Measurements from ENCODE around the gene ELAC2. TPM values are rescaled to one million over a fixed set of nuclear protein-coding genes. Genes with fewer than 3 reads are reported as not detected.

ELAC2 gene
- polyA plus RNA-seq, 3 donors: 24.2 to 39.6 (median 26.0) TPM

DNA sequence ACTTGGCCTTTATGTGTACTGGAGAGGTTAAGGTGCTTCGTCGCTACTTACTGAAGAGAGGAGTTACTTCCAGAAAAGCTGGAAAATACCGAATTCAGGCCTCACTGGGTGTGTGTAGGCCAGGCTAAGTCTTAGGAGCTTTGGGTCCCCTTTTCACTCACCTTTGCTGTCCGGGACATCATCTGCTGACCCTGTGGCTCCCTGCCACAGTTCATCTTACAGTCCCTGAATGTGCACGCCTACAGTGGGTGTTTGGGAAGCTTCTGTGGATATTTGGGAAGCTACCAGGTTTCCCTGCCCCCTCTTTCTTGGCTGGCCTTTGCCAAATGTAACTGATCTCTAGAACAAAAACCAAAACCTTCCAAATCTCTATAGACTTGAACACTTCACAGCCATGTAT, 51.4 kb downstream of the ELAC2 start:
- no CpG with 5 or more reads among the region's 5 CpGs for WGBS (ENCODE audit: insufficient coverage)
- H3K27me3 Mint-ChIP-seq (ENCODE audit: low read depth in 3 of 3): peaks cover 0 to 5% (median 0%) of the 10 kb centered on the region in 3 donors
- Histone ChIP-seq H3K79me2 (ENCODE audit: insufficient read depth, low read length) (no peaks in the 10 kb centered on the region), H3K9me3 (replicated peaks in 1 of 2; ENCODE audit: control insufficient read depth in 1 of 2, insufficient read depth in 1 of 2, low read length in 2 of 2) (no peaks in the 10 kb centered on the region), H3K27me3 (ENCODE audit: control insufficient read depth in 2 of 2, insufficient read depth in 2 of 2, low read length in 2 of 2) (no peaks in the 10 kb centered on the region), H3K4me3 (replicated peaks in 1 of 3; ENCODE audit: low read depth in 2 of 3, low read length in 3 of 3) (no peak overlapping the region), H4K20me1 (ENCODE audit: insufficient read depth, low read length) (no peaks in the 10 kb centered on the region), H3K4me2 (replicated peaks; ENCODE audit: extremely low read depth, low read length, poor library complexity, severe bottlenecking) (no peak overlapping the region), H3K27ac (ENCODE audit: low read depth in 1 of 2, low read length in 2 of 2) (no peak overlapping the region), H3K9ac (ENCODE audit: insufficient read depth, low read length, poor library complexity, severe bottlenecking) (no peak overlapping the region), H3K36me3 (replicated peaks in 1 of 2; ENCODE audit: control insufficient read depth in 1 of 2, insufficient read depth in 2 of 2, low read length in 2 of 2) (no peaks in the 10 kb centered on the region), H2AFZ (ENCODE audit: insufficient read depth, low read depth, low read length, poor library complexity, severe bottlenecking) (no peak overlapping the region), H3K4me1 (ENCODE audit: control insufficient read depth in 1 of 2, insufficient read depth in 2 of 2, low read length in 2 of 2) (no peaks in the 10 kb centered on the region)
- H3K27ac Mint-ChIP-seq: no peak overlapping the region
- H3K36me3 Mint-ChIP-seq: no peaks in the 10 kb centered on the region
- no peaks in the 10 kb centered on the region for H3K4me1 Mint-ChIP-seq
- TF ChIP-seq, protein P1, sequence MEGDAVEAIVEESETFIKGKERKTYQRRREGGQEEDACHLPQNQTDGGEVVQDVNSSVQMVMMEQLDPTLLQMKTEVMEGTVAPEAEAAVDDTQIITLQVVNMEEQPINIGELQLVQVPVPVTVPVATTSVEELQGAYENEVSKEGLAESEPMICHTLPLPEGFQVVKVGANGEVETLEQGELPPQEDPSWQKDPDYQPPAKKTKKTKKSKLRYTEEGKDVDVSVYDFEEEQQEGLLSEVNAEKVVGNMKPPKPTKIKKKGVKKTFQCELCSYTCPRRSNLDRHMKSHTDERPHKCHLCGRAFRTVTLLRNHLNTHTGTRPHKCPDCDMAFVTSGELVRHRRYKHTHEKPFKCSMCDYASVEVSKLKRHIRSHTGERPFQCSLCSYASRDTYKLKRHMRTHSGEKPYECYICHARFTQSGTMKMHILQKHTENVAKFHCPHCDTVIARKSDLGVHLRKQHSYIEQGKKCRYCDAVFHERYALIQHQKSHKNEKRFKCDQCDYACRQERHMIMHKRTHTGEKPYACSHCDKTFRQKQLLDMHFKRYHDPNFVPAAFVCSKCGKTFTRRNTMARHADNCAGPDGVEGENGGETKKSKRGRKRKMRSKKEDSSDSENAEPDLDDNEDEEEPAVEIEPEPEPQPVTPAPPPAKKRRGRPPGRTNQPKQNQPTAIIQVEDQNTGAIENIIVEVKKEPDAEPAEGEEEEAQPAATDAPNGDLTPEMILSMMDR (IDR thresholded peaks at IDR 0.05): no peak
- no peak overlapping the region for H3K4me3 Mint-ChIP-seq
- peaks cover 6 to 22% (median 14%) of the 10 kb centered on the region in 7 donors for H3K9me3 Mint-ChIP-seq
- no peak for DNase-seq
- intact Hi-C loops (cut with micrococcal nuclease): no loop called here

DNA sequence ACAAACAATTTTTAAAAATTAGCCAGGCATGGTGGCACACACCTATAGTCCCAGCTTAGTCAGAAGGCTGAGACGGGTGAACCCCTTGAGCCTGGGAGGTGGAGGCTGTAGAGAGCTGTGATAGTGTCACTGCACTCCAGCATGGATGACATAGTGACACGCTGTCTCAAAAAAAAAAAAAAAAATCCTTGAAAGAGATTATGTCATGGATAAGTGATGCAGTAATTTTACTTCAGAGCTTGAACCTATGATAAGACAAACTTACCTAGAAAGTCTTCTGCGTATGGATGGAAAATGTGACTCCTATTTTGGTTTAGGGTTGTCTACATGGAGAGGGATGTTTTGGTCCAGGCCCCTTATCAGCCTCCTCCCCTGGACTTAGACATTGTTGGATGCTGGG, 51.8 kb downstream of the ELAC2 start:
- TF ChIP-seq, protein P1 (IDR thresholded peaks at IDR 0.05): no peak
- Histone ChIP-seq H3K4me3 (replicated peaks in 1 of 3; ENCODE audit: low read depth in 2 of 3, low read length in 3 of 3) (no peak overlapping the region), H3K9ac (ENCODE audit: insufficient read depth, low read length, poor library complexity, severe bottlenecking) (no peak overlapping the region), H3K9me3 (replicated peaks in 1 of 2; ENCODE audit: control insufficient read depth in 1 of 2, insufficient read depth in 1 of 2, low read length in 2 of 2) (no peaks in the 10 kb centered on the region), H3K27me3 (ENCODE audit: control insufficient read depth in 2 of 2, insufficient read depth in 2 of 2, low read length in 2 of 2) (no peaks in the 10 kb centered on the region), H3K27ac (ENCODE audit: low read depth in 1 of 2, low read length in 2 of 2) (no peak overlapping the region), H4K20me1 (ENCODE audit: insufficient read depth, low read length) (no peaks in the 10 kb centered on the region), H3K36me3 (replicated peaks in 1 of 2; ENCODE audit: control insufficient read depth in 1 of 2, insufficient read depth in 2 of 2, low read length in 2 of 2) (no peaks in the 10 kb centered on the region), H3K79me2 (ENCODE audit: insufficient read depth, low read length) (no peaks in the 10 kb centered on the region), H3K4me2 (replicated peaks; ENCODE audit: extremely low read depth, low read length, poor library complexity, severe bottlenecking) (no peak overlapping the region), H2AFZ (ENCODE audit: insufficient read depth, low read depth, low read length, poor library complexity, severe bottlenecking) (no peak overlapping the region), H3K4me1 (ENCODE audit: control insufficient read depth in 1 of 2, insufficient read depth in 2 of 2, low read length in 2 of 2) (no peaks in the 10 kb centered on the region)
- no CpG with 5 or more reads among the region's 3 CpGs for WGBS (ENCODE audit: insufficient coverage)
- H3K9me3 Mint-ChIP-seq: peaks cover 6 to 24% (median 14%) of the 10 kb centered on the region in 7 donors
- peaks cover 0 to 5% (median under 1%) of the 10 kb centered on the region in 3 donors for H3K27me3 Mint-ChIP-seq (ENCODE audit: low read depth in 3 of 3)
- H3K27ac Mint-ChIP-seq: no peak overlapping the region
- H3K4me3 Mint-ChIP-seq: no peak overlapping the region
- intact Hi-C loops (cut with micrococcal nuclease): no loop called here
- no peak for DNase-seq
- H3K4me1 Mint-ChIP-seq: no peaks in the 10 kb centered on the region
- H3K36me3 Mint-ChIP-seq: no peaks in the 10 kb centered on the region

Measured in CD14-positive monocyte (primary cell).